Uterus (tissue), 2 donors: ENCODE measurements around the gene RCN1.

Experiments used
- POLR2A ChIP-seq, 2 donors: fragments of 450-650 bp; IDR thresholded peaks; one replicate each; pipeline ENCODE4 v1.6.1; 2016; ENCODE audit warnings: antibody characterized with exemption in 2 of 2, mild to moderate bottlenecking in 1 of 2, moderate library complexity in 1 of 2
- TF ChIP-seq, protein P1 (sequence below), 4 experiments: fragments of 200-600 bp in 2 of 4; fragments of 450-650 bp in 2 of 4; sonication (generic) in 2 of 4; IDR thresholded peaks; one replicate each; pipeline ENCODE4 v1.5.1; 2016 to 2019; ENCODE audit warnings: antibody characterized with exemption in 4 of 4, mild to moderate bottlenecking in 2 of 4, moderate library complexity in 1 of 4

DNA sequence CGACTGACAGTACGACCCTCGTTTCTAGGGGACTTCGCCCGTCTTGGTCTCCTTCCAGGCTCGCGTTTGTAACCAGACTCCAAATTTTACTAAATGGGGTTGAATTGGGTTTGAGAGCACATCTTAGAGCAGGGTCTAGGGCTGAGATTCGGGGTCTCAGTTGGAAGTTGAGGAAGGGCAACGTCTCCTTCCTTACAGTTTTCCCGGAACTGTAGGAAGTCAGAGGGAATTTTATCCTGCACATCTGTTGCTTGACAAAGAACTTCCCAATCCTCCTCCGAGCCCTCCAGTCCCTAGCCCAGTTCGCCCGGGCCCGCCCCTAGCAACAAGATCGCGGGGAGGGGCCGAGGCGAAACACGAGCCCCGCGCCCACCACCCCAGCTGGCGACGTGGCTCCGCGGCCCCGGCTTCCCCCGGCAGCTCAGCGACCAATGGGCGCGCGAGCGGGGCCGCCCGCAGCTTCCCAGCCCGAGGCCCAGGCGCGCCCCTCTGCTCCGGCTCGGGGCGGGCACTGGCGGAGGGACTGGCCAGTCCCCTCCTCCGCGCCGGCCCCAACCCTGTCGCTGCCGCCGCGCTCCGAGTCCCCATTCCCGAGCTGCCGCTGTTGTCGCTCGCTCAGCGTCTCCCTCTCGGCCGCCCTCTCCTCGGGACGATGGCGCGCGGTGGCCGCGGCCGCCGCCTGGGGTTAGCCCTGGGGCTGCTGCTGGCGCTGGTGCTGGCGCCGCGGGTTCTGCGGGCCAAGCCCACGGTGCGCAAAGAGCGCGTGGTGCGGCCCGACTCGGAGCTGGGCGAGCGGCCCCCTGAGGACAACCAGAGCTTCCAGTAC is at the start of gene RCN1:
- TF ChIP-seq, protein P1, sequence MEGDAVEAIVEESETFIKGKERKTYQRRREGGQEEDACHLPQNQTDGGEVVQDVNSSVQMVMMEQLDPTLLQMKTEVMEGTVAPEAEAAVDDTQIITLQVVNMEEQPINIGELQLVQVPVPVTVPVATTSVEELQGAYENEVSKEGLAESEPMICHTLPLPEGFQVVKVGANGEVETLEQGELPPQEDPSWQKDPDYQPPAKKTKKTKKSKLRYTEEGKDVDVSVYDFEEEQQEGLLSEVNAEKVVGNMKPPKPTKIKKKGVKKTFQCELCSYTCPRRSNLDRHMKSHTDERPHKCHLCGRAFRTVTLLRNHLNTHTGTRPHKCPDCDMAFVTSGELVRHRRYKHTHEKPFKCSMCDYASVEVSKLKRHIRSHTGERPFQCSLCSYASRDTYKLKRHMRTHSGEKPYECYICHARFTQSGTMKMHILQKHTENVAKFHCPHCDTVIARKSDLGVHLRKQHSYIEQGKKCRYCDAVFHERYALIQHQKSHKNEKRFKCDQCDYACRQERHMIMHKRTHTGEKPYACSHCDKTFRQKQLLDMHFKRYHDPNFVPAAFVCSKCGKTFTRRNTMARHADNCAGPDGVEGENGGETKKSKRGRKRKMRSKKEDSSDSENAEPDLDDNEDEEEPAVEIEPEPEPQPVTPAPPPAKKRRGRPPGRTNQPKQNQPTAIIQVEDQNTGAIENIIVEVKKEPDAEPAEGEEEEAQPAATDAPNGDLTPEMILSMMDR (IDR thresholded peaks at IDR 0.05), result no peak
- TF ChIP-seq POLR2A (IDR thresholded peaks at IDR 0.05), result peak; percentile 47 to 60
